Panc1 (cell line): ENCODE data around the gene ZBED5.

Experiments used
- POLR2AphosphoS5 ChIP-seq: IDR thresholded peaks from 2 replicates; pipeline ENCODE4 v1.6.1; 2012; ENCODE audit warnings: mild to moderate bottlenecking, low read depth, low read length, moderate library complexity
- SIN3A ChIP-seq: IDR thresholded peaks from 2 replicates; pipeline ENCODE4 v1.6.1; 2012; ENCODE audit warnings: low read depth, mild to moderate bottlenecking, low read length, moderate library complexity, borderline replicate concordance; ENCODE audit not compliant: insufficient read depth
- TCF7L2 ChIP-seq: IDR thresholded peaks from 2 replicates; pipeline ENCODE4 v1.6.1; 2011; ENCODE audit warnings: mild to moderate bottlenecking, low read depth, low read length, inconsistent platforms
- TF ChIP-seq, protein P1 (sequence below): fragments of 450-650 bp; IDR thresholded peaks from 2 replicates; pipeline ENCODE4 v1.5.1; 2017; ENCODE audit warnings: mild to moderate bottlenecking

DNA sequence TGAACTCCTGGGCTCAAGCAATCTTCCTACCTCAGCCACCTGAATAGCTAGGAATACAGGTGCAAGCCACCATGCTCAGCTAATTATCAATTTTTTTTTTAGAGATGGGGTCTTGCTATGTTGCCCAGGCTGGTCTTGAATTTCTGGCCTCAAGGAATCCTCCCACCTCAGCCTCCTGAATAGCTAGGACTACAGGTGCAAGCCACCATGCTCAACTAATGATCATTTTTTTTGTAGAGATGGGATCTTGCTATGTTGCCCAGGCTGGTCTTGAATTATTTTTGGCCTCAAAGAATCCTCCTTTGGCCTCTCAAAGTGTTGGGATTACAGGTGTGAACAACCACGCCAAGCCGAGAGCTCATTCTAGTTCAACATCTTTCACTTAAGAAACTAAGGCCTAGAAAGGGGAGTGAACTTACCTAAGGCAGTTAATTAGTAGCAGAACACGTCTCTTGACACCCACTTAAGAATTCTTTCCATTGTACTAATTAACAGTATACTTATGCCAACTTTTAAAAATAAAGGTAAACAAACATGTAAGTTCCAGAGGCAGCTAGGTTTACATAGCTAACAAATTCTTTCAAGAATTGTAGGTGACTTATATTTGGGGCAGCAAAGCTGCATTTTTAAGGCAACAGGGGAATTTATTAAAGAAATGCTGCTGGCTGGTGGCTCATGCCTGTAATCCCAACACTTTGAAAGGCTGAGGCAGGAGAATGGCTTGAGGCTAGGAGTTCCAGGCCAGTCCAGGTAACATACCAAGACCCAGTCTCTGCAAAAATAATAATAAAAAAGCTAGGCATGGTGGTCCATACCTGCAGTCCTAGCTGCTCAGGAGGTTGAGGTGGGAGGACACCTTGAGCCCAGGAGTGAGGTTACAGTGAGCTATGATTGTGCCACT is 9.6 kb downstream of the ZBED5 start:
- TF ChIP-seq POLR2AphosphoS5 (no peak; the same call in 1 of the 2 replicates), SIN3A (no peak), TCF7L2 (no peak)
- TF ChIP-seq, protein P1, sequence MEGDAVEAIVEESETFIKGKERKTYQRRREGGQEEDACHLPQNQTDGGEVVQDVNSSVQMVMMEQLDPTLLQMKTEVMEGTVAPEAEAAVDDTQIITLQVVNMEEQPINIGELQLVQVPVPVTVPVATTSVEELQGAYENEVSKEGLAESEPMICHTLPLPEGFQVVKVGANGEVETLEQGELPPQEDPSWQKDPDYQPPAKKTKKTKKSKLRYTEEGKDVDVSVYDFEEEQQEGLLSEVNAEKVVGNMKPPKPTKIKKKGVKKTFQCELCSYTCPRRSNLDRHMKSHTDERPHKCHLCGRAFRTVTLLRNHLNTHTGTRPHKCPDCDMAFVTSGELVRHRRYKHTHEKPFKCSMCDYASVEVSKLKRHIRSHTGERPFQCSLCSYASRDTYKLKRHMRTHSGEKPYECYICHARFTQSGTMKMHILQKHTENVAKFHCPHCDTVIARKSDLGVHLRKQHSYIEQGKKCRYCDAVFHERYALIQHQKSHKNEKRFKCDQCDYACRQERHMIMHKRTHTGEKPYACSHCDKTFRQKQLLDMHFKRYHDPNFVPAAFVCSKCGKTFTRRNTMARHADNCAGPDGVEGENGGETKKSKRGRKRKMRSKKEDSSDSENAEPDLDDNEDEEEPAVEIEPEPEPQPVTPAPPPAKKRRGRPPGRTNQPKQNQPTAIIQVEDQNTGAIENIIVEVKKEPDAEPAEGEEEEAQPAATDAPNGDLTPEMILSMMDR = 0 out of 2 replicates have a peak, but pooled peaks have one; percentile 11
